ENCODE results near the gene PTK6.
"Not testable (repeated sequence)": the region's sequence is repeated elsewhere in the genome, so short reads cannot be mapped to it uniquely, and the experiment has no call there.

Gene PTK6

DNA sequence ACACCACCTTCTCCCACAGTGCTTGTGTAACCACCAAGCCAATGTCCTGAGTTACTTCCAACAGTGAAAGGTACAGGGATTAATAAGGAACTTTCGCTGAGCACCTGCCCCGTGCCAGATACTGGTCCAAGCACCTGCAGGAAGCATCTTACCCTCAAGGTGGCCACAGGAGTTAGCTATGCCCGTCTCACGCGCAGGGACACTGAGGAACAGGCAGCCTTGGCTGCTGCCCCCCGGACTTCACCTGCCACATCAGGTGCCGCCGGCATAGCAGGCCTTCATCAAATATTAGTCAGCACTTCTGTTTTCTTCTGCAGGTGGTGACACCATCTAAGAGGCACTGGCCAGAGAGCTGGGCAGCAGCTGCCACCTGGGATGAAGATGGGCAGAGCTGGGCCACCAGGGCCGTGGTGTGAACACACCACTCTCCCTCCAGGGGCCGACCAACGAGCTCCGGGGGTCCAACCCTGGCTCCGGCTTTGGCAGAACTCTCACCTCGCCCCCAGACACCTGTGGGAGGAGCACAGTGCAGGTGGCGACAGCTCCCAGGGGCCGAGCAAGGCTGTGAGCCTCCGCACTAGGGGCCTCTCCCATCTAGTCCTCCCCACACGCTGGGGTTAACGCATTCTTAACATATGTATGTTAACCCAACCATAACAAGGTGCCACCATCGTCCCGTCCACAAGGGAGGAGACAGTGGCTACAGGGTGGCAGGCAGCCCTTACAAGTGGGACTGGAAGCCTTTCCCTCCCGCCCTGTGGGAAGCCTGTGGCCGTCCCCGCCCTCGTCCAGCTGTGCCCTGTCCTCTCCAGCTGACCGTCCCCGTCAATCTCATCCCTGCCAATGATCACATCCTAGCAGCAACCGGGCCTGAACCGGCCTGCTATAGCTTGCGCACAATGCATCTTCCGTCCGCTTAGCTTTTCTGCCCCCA, 19.5 kb downstream of the PTK6 start:
- DNase-seq: no peak
- H3K9ac ChIP-seq (ENCODE audit: low read length): no peak overlapping the region
- H3K27ac ChIP-seq (ENCODE audit: low read length): no peak overlapping the region
- no peaks in the 10 kb centered on the region for H3K36me3 ChIP-seq (replicated peaks; ENCODE audit: insufficient read depth, low read length)
- no peak overlapping the region for H3K4me3 ChIP-seq (ENCODE audit: low read length)
- H3F3A ChIP-seq (ENCODE audit: insufficient read depth, low read length): no peaks in the 10 kb centered on the region
- no peaks in the 10 kb centered on the region for H4K20me1 ChIP-seq (ENCODE audit: insufficient read depth, low read length)
- no peak for TF ChIP-seq EZH2 (optimal IDR thresholded peaks at IDR 0.05; ENCODE audit: low read depth, low read length)
- TF ChIP-seq, protein P1, sequence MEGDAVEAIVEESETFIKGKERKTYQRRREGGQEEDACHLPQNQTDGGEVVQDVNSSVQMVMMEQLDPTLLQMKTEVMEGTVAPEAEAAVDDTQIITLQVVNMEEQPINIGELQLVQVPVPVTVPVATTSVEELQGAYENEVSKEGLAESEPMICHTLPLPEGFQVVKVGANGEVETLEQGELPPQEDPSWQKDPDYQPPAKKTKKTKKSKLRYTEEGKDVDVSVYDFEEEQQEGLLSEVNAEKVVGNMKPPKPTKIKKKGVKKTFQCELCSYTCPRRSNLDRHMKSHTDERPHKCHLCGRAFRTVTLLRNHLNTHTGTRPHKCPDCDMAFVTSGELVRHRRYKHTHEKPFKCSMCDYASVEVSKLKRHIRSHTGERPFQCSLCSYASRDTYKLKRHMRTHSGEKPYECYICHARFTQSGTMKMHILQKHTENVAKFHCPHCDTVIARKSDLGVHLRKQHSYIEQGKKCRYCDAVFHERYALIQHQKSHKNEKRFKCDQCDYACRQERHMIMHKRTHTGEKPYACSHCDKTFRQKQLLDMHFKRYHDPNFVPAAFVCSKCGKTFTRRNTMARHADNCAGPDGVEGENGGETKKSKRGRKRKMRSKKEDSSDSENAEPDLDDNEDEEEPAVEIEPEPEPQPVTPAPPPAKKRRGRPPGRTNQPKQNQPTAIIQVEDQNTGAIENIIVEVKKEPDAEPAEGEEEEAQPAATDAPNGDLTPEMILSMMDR (IDR thresholded peaks at IDR 0.05; ENCODE audit: low read length): no peak
- 0 out of 2 replicates have a peak, but pooled peaks cover 2% of the 10 kb centered on the region for H3K9me3 ChIP-seq (replicated peaks; ENCODE audit: insufficient read depth, low read length)
- H3K79me2 ChIP-seq (ENCODE audit: low read length): peaks cover 15% of the 10 kb centered on the region
- no peaks in the 10 kb centered on the region for H3K9me2 ChIP-seq (replicated peaks; ENCODE audit: insufficient read depth, low read length)
- no peak overlapping the region for H3K4me2 ChIP-seq (ENCODE audit: low read depth, low read length)
- H3K27me3 ChIP-seq (replicated peaks; ENCODE audit: insufficient read depth, low read length): peaks cover 65% of the 10 kb centered on the region
- H2AFZ ChIP-seq (ENCODE audit: low read length): no peak overlapping the region
- 0 out of 2 replicates have a peak, but pooled peaks cover 4% of the 10 kb centered on the region for H3K4me1 ChIP-seq (ENCODE audit: low read length)

GRCh38 chr20:63514520-63514919, 22.7 kb downstream of the PTK6 start:
- not testable (repeated sequence) for H3K4me2 ChIP-seq (ENCODE audit: low read depth, low read length)

DNA sequence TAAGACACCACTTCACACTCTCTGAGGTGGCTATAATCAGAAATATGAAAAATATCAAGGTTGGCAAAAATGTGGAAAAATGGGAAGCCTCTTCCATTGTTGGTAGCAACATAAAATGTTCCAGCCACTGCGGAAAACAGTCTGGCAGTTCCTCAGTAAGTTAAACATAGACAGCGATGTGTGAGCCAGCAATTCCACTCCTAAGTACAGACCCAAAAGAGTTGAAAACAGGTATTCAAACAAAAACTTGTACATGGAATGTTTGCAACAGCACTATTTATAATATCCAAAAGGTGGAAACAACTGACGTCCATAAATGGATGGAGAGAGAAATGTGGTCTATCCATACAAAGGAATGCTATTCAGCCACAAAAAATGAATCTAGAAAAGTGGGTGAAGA, 24.0 kb downstream of the PTK6 start:
- Histone ChIP-seq H3K4me1 (ENCODE audit: low read length) (no peaks in the 10 kb centered on the region), H3K36me3 (replicated peaks; ENCODE audit: insufficient read depth, low read length) (no peaks in the 10 kb centered on the region), H3K4me3 (ENCODE audit: low read length) (no peak overlapping the region), H3F3A (ENCODE audit: insufficient read depth, low read length) (no peaks in the 10 kb centered on the region), H4K20me1 (ENCODE audit: insufficient read depth, low read length) (no peaks in the 10 kb centered on the region), H2AFZ (ENCODE audit: low read length) (no peak overlapping the region), H3K79me2 (ENCODE audit: low read length) (no peaks in the 10 kb centered on the region), H3K4me2 (ENCODE audit: low read depth, low read length) (no peak overlapping the region), H3K9me3 (replicated peaks; ENCODE audit: insufficient read depth, low read length) (0 out of 2 replicates have a peak, but pooled peaks cover 2% of the 10 kb centered on the region), H3K27ac (ENCODE audit: low read length) (no peak overlapping the region), H3K9ac (ENCODE audit: low read length) (no peak overlapping the region), H3K27me3 (replicated peaks; ENCODE audit: insufficient read depth, low read length) (peaks cover 92% of the 10 kb centered on the region), H3K9me2 (replicated peaks; ENCODE audit: insufficient read depth, low read length) (no peaks in the 10 kb centered on the region)
- no peak for DNase-seq
- no peak for TF ChIP-seq EZH2phosphoT487 (IDR thresholded peaks at IDR 0.05; ENCODE audit: low read length)
- TF ChIP-seq, protein P1 (IDR thresholded peaks at IDR 0.05; ENCODE audit: low read length): no peak
- TF ChIP-seq EZH2 (optimal IDR thresholded peaks at IDR 0.05; ENCODE audit: low read depth, low read length): no peak

More at GRCh38 chr20:63514520-63514919, 22.7 kb downstream of the PTK6 start:
- not testable (repeated sequence) for H3K36me3 ChIP-seq (replicated peaks; ENCODE audit: insufficient read depth, low read length); H3K4me1 ChIP-seq (ENCODE audit: low read length); H2AFZ ChIP-seq (ENCODE audit: low read length); H3K9me3 ChIP-seq (replicated peaks; ENCODE audit: insufficient read depth, low read length); H3K79me2 ChIP-seq (ENCODE audit: low read length); H3K9me2 ChIP-seq (replicated peaks; ENCODE audit: insufficient read depth, low read length); H4K20me1 ChIP-seq (ENCODE audit: insufficient read depth, low read length); H3K27ac ChIP-seq (ENCODE audit: low read length); H3K4me3 ChIP-seq (ENCODE audit: low read length); DNase-seq; H3K9ac ChIP-seq (ENCODE audit: low read length); H3F3A ChIP-seq (ENCODE audit: insufficient read depth, low read length)
- peaks cover 93% of the 10 kb centered on the region for H3K27me3 ChIP-seq (replicated peaks; ENCODE audit: insufficient read depth, low read length)

- H3K9me2 ChIP-seq (replicated peaks; ENCODE audit: insufficient read depth, low read length): no peaks in the 10 kb centered on the region
- H3K27me3 ChIP-seq (replicated peaks; ENCODE audit: insufficient read depth, low read length): peaks cover 100% of the 10 kb centered on the region
- H3K4me3 ChIP-seq (ENCODE audit: low read length): no peak overlapping the region
- no peak for DNase-seq
- H3K9me3 ChIP-seq (replicated peaks; ENCODE audit: insufficient read depth, low read length): no peaks in the 10 kb centered on the region
- H3K79me2 ChIP-seq (ENCODE audit: low read length): no peaks in the 10 kb centered on the region
- no peaks in the 10 kb centered on the region for H3F3A ChIP-seq (ENCODE audit: insufficient read depth, low read length)
- H3K27ac ChIP-seq (ENCODE audit: low read length): no peak overlapping the region
- H2AFZ ChIP-seq (ENCODE audit: low read length): no peak overlapping the region
- no peak overlapping the region for H3K4me2 ChIP-seq (ENCODE audit: low read depth, low read length)
- H4K20me1 ChIP-seq (ENCODE audit: insufficient read depth, low read length): no peaks in the 10 kb centered on the region
- no peaks in the 10 kb centered on the region for H3K36me3 ChIP-seq (replicated peaks; ENCODE audit: insufficient read depth, low read length)
- no peaks in the 10 kb centered on the region for H3K4me1 ChIP-seq (ENCODE audit: low read length)
- no peak overlapping the region for H3K9ac ChIP-seq (ENCODE audit: low read length)
- TF ChIP-seq, protein P1 (IDR thresholded peaks at IDR 0.05; ENCODE audit: low read length): no peak
- TF ChIP-seq EZH2phosphoT487 (IDR thresholded peaks at IDR 0.05; ENCODE audit: low read length) (no peak), EZH2 (optimal IDR thresholded peaks at IDR 0.05; ENCODE audit: low read depth, low read length) (no peak)
Measured at GRCh38 chr20:63509088-63509564, 28.1 kb downstream of the PTK6 start.

Data from MM.1S (cell line).